DMS53 treated with DMSO at 0.1 percent for 48 hours (cell line): ENCODE measurements around the gene UBIAD1.
A peak's percentile ranks its signal among the peaks of the same experiment; 100 is the strongest.

ENCODE experiments used
- DNase-seq: peaks from one replicate; lab custom pipeline; 2025; ENCODE audit not compliant: unreplicated experiment; lab: John Stamatoyannopoulos, UW

The UBIAD1 gene

DNA sequence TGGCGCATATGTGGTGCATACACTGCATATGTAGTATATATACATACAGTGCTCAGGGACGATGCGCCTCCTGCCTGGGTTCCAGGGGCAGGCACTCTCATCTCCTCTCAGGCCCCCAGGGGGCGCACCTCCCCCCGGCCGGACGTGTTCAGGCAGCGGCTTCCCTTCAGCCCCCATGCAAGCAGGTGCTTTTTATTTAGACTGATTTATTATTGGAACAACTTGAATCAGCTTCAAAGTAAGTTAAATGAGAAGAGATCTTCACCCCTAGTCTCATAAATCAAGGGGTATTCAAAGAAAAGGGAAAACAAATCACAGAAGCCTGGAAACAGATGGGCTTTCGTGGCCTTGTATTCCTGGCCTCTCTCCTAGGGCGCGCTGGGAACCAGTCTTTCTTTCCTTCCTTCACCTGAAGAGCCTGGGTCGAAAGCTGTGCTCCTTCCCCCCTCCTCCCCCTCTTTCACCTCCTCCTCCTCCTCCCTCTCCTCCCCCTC lies 64.6 kb downstream of the UBIAD1 start:
- peak; percentile 15 for DNase-seq
